ENCODE data around the gene CXCR5. TPM values are rescaled to one million over a fixed set of nuclear protein-coding genes. Genes with fewer than 3 reads are reported as not detected.

CXCR5 gene
- total RNA-seq, 1 donor: not detected

DNA sequence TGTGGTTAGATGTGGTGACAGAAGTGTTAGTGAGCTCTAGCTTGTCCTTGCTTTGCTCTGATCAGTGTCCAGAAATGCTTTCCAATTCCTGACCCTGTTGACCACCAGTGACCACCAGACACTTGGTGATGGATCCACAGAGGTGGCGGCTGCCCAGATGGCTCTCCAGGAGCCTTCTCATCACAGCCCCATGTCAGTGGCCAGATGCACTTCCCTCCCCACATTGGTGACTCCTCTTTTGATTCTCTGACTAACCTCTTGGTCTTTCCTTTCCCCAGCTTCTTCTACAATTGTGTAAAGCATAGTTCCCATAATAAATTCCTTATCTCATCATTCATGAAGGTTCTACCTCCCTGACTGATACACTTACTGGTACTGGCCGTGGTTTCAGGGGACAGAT lies 40.1 kb upstream of the CXCR5 start:
- TF ChIP-seq, protein P1, sequence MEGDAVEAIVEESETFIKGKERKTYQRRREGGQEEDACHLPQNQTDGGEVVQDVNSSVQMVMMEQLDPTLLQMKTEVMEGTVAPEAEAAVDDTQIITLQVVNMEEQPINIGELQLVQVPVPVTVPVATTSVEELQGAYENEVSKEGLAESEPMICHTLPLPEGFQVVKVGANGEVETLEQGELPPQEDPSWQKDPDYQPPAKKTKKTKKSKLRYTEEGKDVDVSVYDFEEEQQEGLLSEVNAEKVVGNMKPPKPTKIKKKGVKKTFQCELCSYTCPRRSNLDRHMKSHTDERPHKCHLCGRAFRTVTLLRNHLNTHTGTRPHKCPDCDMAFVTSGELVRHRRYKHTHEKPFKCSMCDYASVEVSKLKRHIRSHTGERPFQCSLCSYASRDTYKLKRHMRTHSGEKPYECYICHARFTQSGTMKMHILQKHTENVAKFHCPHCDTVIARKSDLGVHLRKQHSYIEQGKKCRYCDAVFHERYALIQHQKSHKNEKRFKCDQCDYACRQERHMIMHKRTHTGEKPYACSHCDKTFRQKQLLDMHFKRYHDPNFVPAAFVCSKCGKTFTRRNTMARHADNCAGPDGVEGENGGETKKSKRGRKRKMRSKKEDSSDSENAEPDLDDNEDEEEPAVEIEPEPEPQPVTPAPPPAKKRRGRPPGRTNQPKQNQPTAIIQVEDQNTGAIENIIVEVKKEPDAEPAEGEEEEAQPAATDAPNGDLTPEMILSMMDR (IDR thresholded peaks at IDR 0.05; ENCODE audit: insufficient read depth, low read length): no peak
- no peak for DNase-seq (ENCODE audit: low read depth)
- H3K4me3 ChIP-seq (ENCODE audit: low read depth, low read length): no peak overlapping the region

DNA sequence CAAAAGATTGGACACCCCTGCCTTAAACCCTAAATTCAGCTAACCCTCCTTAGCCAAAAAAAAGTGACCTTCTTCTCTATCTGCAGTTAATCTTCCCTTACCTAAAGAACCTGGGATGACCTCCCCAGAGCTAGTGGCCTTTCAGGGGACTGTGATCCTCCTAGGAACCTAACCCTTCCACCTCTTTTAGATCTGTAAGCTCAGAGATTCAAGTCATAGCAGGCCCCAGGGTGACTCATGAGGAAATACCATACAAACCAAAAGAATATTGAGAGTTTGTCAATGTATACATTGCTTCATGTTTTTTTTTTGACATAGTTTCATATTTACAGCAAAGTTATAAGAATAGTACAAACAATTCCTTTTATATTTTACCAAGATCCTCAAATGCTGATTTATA lies 38.3 kb upstream of the CXCR5 start:
- H3K4me3 ChIP-seq (ENCODE audit: low read depth, low read length): no peak overlapping the region
- TF ChIP-seq, protein P1 (IDR thresholded peaks at IDR 0.05; ENCODE audit: insufficient read depth, low read length): no peak
- peak; percentile 25 for DNase-seq (ENCODE audit: low read depth)

DNA sequence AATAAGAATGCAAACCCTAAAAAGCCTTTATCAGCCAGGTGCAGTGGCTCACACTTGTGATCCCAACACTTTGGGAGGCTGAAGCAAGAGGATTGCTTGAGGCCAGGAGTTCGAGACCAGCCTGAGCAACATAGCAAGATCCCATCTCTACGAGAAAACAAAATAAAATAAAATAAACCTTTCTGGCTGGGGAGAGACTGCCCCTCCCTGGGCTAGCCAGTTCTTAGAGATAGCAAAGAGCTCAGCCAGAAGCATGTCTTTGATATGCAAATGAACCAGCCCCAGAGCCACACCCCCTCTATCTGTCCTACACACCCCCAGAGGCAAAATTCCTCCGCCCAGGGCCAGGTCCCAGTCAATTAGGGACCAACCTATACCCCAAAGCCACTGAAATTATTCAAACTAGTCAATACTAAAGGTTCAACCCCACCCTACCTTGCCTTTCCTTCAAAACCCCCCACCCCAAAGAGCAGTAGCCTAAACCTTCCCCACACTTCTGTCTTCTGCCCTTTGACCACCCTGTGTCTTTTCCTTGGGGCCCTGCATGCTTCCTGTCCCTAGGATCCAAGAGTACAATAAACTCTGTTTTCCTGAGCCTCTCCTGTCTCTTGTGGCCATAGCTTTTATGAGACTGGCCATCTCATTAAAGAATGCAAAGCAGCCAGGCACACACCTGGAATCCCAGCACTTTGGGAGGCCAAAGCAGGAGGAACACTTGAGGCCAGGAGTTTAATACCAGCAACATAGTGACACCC lies 37.3 kb upstream of the CXCR5 start:
- no peak overlapping the region for H3K4me3 ChIP-seq (ENCODE audit: low read depth, low read length)
- TF ChIP-seq, protein P1 (IDR thresholded peaks at IDR 0.05; ENCODE audit: insufficient read depth, low read length): no peak
- DNase-seq (ENCODE audit: low read depth): no peak

DNA sequence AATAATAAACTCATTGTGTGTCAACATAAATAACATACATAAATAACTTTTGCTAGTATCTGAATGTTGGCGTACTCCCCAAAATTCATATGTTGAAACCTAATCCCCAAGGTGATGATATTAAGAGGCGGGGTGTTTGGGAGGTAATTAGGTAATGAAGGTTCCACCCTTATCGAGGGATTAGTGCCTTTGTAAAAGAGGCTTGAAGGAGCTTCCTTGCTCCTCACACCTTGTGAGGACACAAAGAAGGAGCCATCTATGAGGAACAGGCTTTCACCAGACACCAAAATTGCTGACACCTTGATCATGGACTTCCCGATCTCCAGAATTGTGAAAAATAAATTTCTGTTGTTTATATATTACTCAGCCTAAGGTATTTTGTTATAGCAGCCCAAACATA lies 33.9 kb upstream of the CXCR5 start:
- TF ChIP-seq, protein P1 (IDR thresholded peaks at IDR 0.05; ENCODE audit: insufficient read depth, low read length): no peak
- H3K4me3 ChIP-seq (ENCODE audit: low read depth, low read length): no peak overlapping the region
- no peak for DNase-seq (ENCODE audit: low read depth)

DNA sequence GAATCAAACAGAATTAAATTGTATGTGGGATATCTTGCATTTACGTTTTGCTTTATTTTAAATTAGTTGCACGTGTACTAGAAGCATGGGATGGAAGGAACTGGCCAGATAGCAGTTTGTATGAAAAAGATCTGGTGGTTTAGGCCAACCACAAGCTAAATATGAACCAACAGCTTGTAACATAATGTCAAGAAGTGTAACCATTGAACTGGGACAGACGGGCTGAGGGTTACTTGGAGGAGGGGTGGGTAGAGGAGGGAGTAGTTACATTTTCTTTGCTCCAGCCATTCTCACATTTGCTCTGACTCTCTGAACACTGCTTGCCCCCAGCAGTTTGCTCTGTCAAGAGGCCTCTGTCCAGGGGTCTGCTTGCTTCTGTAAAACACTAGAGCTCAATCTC lies 31.7 kb upstream of the CXCR5 start:
- H3K4me3 ChIP-seq (ENCODE audit: low read depth, low read length): no peak overlapping the region
- TF ChIP-seq, protein P1 (IDR thresholded peaks at IDR 0.05; ENCODE audit: insufficient read depth, low read length): no peak
- DNase-seq (ENCODE audit: low read depth): no peak

DNA sequence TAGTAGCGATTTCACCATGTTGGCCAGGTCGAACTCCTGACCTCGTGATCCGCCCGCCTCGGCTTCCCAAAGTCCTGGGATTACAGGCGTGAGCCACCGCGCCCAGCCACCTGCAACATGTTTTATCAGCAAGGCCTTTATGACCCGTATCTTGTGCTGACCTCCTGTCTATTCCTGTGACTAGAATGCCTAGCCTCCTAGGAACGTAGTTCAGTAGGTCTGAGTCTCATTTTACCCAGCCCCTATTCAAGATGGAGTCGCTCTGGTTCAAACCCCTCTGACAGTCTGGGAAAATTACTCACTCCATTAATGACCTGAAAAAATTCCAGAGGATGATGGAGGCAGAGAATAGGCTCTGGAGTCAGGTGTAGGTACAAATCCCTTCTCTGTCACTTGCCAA lies 30.0 kb upstream of the CXCR5 start:
- no peak overlapping the region for H3K4me3 ChIP-seq (ENCODE audit: low read depth, low read length)
- DNase-seq (ENCODE audit: low read depth): no peak
- TF ChIP-seq, protein P1 (IDR thresholded peaks at IDR 0.05; ENCODE audit: insufficient read depth, low read length): no peak

DNA sequence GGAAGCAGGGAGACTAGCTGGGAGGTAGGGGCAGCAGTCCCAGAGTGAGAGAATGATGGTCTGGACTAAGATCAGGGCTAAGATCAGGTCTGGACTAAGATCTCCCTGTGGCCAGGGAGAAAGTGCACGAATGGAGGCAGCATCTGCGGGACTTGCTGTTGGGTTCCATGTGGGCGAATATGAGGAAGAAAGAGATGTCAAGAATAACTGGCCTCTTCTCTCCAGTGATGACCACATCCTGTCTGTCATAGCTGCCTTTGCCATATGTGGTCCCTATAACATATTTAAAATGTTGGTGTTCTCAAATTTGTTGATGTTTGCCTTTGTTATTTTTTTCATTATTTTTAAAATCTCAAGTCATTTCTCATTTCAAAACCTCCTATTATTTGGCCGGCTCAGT lies 27.4 kb upstream of the CXCR5 start:
- TF ChIP-seq, protein P1 (IDR thresholded peaks at IDR 0.05; ENCODE audit: insufficient read depth, low read length): no peak
- no peak overlapping the region for H3K4me3 ChIP-seq (ENCODE audit: low read depth, low read length)
- no peak for DNase-seq (ENCODE audit: low read depth)
